Measurements from ENCODE around the gene CALHM1.

CALHM1 gene

GRCh38 chr10:103451831-103452505 is 6.7 kb downstream of the CALHM1 start, which contains the start of gene CALHM2:
CALHM2 (minus strand) TSS chr10:103452370; CDS start chr10:103449941, 2,429 bp downstream.
- DNase-seq (ENCODE audit: low spot score) = peak; percentile 91
- TF ChIP-seq, protein P1, sequence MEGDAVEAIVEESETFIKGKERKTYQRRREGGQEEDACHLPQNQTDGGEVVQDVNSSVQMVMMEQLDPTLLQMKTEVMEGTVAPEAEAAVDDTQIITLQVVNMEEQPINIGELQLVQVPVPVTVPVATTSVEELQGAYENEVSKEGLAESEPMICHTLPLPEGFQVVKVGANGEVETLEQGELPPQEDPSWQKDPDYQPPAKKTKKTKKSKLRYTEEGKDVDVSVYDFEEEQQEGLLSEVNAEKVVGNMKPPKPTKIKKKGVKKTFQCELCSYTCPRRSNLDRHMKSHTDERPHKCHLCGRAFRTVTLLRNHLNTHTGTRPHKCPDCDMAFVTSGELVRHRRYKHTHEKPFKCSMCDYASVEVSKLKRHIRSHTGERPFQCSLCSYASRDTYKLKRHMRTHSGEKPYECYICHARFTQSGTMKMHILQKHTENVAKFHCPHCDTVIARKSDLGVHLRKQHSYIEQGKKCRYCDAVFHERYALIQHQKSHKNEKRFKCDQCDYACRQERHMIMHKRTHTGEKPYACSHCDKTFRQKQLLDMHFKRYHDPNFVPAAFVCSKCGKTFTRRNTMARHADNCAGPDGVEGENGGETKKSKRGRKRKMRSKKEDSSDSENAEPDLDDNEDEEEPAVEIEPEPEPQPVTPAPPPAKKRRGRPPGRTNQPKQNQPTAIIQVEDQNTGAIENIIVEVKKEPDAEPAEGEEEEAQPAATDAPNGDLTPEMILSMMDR (IDR thresholded peaks at IDR 0.05; ENCODE audit: extremely low read depth, missing control alignments) = no peak

DNA sequence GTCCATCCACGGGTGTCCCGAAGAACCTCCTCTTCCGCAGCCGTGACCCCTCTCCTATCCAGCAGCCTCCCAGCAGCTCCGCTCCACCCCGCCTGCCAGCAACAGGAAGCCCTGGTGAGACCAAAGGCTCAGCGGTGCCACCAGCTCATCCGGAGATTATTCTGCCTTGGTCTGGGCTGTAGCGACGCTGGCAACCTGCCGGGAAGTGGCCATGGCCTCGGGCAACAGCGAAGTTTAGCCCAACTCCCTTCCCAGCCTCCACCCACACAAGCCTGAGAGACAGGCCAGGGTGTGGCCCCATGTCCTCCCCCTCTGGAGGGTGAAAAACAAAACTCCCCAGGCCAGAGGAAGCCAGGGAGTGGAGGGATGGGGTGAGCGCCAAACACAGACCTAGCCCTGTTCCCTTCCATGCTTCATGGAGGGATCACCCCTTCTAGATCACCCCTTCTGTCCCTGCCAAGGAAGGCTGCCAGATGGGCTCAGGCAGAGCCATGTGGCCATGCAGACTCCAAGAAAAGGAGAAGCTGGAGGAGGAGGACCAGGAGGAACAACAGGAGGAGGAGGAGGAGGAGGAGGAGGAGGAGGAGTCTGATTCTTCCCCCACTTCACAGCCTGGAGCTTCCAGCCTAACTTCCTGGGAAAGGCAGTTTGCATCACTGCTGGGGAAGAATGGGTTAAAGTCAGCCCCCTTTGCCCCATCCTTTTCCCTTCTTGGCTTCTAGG is 7.4 kb downstream of the CALHM1 start:
- DNase-seq (ENCODE audit: low spot score) = no peak
- TF ChIP-seq, protein P1 (IDR thresholded peaks at IDR 0.05; ENCODE audit: extremely low read depth, missing control alignments) = no peak

- DNase-seq (ENCODE audit: low spot score) = no peak
- TF ChIP-seq, protein P1 (IDR thresholded peaks at IDR 0.05; ENCODE audit: extremely low read depth, missing control alignments) = no peak
Measured at GRCh38 chr10:103450201-103450695, 8.5 kb downstream of the CALHM1 start.

DNA sequence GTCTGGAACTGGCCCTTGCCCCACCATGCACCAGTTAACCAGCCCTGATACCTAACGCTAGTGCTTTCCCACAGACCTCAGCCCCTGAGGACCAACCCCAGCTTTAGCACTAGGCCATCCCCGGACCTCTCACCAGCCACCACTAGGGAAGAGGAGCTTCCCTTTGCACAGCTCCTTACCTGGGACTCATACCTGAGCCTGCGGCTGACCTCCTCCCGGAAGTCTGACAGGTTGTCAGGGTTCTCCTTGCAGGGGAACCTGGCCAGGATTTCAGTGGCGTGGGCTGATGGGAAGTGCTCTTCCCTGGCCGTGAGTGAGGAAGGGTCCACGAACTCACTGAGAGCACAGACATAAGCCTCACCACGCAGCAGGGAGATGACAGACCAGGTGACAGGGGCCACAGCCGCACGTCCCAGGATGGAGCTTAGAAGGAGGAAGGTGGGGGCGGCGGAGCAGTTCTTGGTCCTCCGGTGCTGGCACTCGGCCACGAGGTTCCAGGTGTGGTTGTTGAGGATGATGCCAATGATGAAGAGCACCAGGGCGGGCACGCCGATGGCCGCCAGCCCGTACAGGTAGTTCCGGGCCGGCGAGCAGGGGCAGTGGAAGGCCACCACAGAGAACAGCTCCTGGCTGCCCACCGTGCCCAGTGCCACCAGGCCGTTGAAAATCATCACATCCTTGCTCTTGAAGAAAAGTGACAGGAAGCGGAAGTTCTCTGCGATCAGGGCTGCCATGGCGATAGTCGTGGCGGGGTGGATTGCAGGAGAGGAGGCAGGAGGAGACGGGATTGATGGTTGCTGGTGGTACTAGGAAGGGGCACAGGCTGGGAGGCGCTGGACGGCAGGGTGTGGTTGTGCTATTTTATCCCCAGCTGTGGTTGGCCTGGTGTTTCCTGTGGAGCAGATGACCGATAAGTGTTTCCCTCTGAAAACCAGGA is 9.2 kb downstream of the CALHM1 start:
- TF ChIP-seq, protein P1 (IDR thresholded peaks at IDR 0.05; ENCODE audit: extremely low read depth, missing control alignments) = no peak
- DNase-seq (ENCODE audit: low spot score) = no peak

- TF ChIP-seq, protein P1 (IDR thresholded peaks at IDR 0.05; ENCODE audit: extremely low read depth, missing control alignments) = no peak
- no peak for DNase-seq (ENCODE audit: low spot score)
Measured at GRCh38 chr10:103448746-103449145, 10.0 kb downstream of the CALHM1 start.

DNA sequence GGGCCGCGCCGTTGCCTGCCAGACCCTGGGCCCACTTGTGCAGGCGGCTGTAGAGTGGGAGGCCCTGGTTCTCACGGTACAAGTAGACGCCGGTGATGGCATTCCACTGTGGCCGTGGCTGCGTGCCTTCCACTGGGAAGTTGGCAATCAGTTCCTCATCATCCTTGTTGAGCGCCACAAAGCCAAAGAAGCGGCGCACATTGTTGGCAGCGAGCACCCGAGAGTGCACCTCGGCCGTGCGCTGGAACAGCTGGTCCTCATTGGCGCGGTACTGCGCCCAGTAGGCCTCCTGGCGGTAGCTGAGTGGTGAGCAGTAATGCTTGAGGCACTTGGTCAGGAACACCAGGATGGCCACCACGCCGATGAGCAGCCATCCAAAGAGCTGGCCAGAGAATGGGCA is 11.5 kb downstream of the CALHM1 start:
- DNase-seq (ENCODE audit: low spot score) = no peak
- TF ChIP-seq, protein P1 (IDR thresholded peaks at IDR 0.05; ENCODE audit: extremely low read depth, missing control alignments) = no peak

Data from GM20000 (cell line).